K562 (cell line): Measurements from ENCODE around the gene SGMS1. TPM values are rescaled to one million over a fixed set of nuclear protein-coding genes. Genes with fewer than 3 reads are reported as not detected.
A peak's percentile ranks its signal among the peaks of the same experiment; 100 is the strongest.

Source experiments
- C11orf30 ChIP-seq: fragments of 450-650 bp; IDR thresholded peaks from 2 replicates; pipeline ENCODE4 v1.6.1; 2016; ENCODE audit warnings: low read depth, mild to moderate bottlenecking
- EWSR1 ChIP-seq: fragments of 450-650 bp; IDR thresholded peaks from 2 replicates; pipeline ENCODE4 v1.6.1; 2018; ENCODE audit warnings: borderline replicate concordance, mild to moderate bottlenecking, low read depth, moderate library complexity; ENCODE audit not compliant: partially characterized antibody
- GATAD2A ChIP-seq: fragments of 450-650 bp; IDR thresholded peaks from 2 replicates; pipeline ENCODE4 v1.6.1; 2017
- KDM2B ChIP-seq: fragments of 250-450 bp; sonication (Bioruptor Pico); IDR thresholded peaks from 2 replicates; pipeline ENCODE4 v1.8.0; 2021; ENCODE audit warnings: mild to moderate bottlenecking, moderate library complexity
- MCM3 ChIP-seq: fragments of 450-650 bp; IDR thresholded peaks from 2 replicates; pipeline ENCODE4 v1.6.1; 2016
- MTA1 ChIP-seq: fragments of 450-650 bp; IDR thresholded peaks from 2 replicates; pipeline ENCODE4 v1.6.1; 2017; ENCODE audit warnings: borderline replicate concordance
- MXI1 ChIP-seq: IDR thresholded peaks from 2 replicates; pipeline ENCODE4 v1.6.1; 2011; ENCODE audit warnings: low read depth, mild to moderate bottlenecking, improper control_type of control experiment, low read length
- NFIX ChIP-seq: fragments of 250-450 bp; sonication (Bioruptor Pico); IDR thresholded peaks from 2 replicates; pipeline ENCODE4 v1.4.0; 2020; ENCODE audit warnings: low read depth, mild to moderate bottlenecking, moderate library complexity
- OTX1 ChIP-seq: fragments of 450-650 bp; formaldehyde crosslinking; IDR thresholded peaks from 2 replicates; pipeline ENCODE4 v1.4.0; 2022; ENCODE audit warnings: mild to moderate bottlenecking
- PCBP2 ChIP-seq: fragments of 200-400 bp; formaldehyde crosslinking; IDR thresholded peaks from 2 replicates; pipeline ENCODE4 v1.6.1; 2018; ENCODE audit warnings: low read length, low read depth, mild to moderate bottlenecking, moderate library complexity; ENCODE audit not compliant: poor library complexity, severe bottlenecking
- PHF20 ChIP-seq: fragments of 450-650 bp; IDR thresholded peaks from 2 replicates; pipeline ENCODE4 v1.6.1; 2018; ENCODE audit not compliant: partially characterized antibody
- PPARD ChIP-seq: fragments of 250-450 bp; sonication (Bioruptor Pico); IDR thresholded peaks from 2 replicates; pipeline ENCODE4 v1.8.0; 2022; ENCODE audit warnings: inconsistent platforms, mild to moderate bottlenecking, moderate library complexity
- ZNF224 ChIP-seq: sonication (generic); formaldehyde crosslinking; IDR thresholded peaks from 2 replicates; pipeline ENCODE4 v1.8.0; 2022; ENCODE audit warnings: mild to moderate bottlenecking, missing genetic modification reagents
- ZNF239 ChIP-seq: fragments of 250-450 bp; sonication (Bioruptor Pico); IDR thresholded peaks from 2 replicates; pipeline ENCODE4 v1.4.0; 2020; ENCODE audit warnings: mild to moderate bottlenecking
- ZNF445 ChIP-seq: fragments of 250-450 bp; sonication (Bioruptor Pico); IDR thresholded peaks from 2 replicates; pipeline ENCODE4 v1.4.0; 2020; ENCODE audit warnings: low read depth, mild to moderate bottlenecking, moderate library complexity
- ZNF778 ChIP-seq: fragments of 450-650 bp; formaldehyde crosslinking; IDR thresholded peaks from 2 replicates; pipeline ENCODE4 v1.4.0; 2020; ENCODE audit warnings: mild to moderate bottlenecking, moderate library complexity
- polyA plus RNA-seq, 8 experiments: library from polyadenylated mRNA; depleted of rRNA in 4 of 8; stranded (reverse) in 5 of 8; unstranded in 3 of 8; fragments of >200 nt; fragmentation: Nextera tagmentation in 2 of 8; fragmentation: Illumina TruSeq in 1 of 8; extraction: Ambion mirVana in 2 of 8; extraction: Trizol in 1 of 8; gene quantifications; 2 replicates each; pipeline versions ENCODE4 v1.2.1 to v1.2.3, GENCODE V29; 2011 to 2014; ENCODE audit warnings: inconsistent platforms in 1 of 8, missing spikeins in 1 of 8
- total RNA-seq, 7 experiments: library from RNA; depleted of rRNA in 6 of 7; stranded (reverse); fragments of >200 nt in 6 of 7; fragmentation: Illumina TruSeq in 2 of 7; extraction: Trizol in 2 of 7; gene quantifications; 2 replicates each; pipeline versions ENCODE4 v1.2.1 to v1.2.3, GENCODE V29; 2011 to 2021; ENCODE audit warnings: low replicate concordance in 1 of 7
- TF ChIP-seq, protein P1 (sequence below): fragments of 450-650 bp; formaldehyde crosslinking; IDR thresholded peaks from 2 replicates; pipeline ENCODE4 v1.4.0; 2020; ENCODE audit warnings: mild to moderate bottlenecking
- TF ChIP-seq, protein P2 (sequence below): fragments of 250-450 bp; sonication (Bioruptor Pico); IDR thresholded peaks from 2 replicates; pipeline ENCODE4 v1.8.0; 2022; ENCODE audit warnings: moderate library complexity, mild to moderate bottlenecking, inconsistent platforms
- TF ChIP-seq, protein P3 (sequence below): fragments of 450-650 bp; IDR thresholded peaks from 2 replicates; pipeline ENCODE4 v1.7.1; 2018; ENCODE audit warnings: mild to moderate bottlenecking, low read depth; ENCODE audit not compliant: partially characterized antibody
- TF ChIP-seq, protein P4 (sequence below): sonication (generic); formaldehyde crosslinking; IDR thresholded peaks from 2 replicates; pipeline ENCODE4 v1.8.0; 2022; ENCODE audit warnings: missing genetic modification reagents, mild to moderate bottlenecking, borderline replicate concordance
- TF ChIP-seq, protein P5 (sequence below): sonication (generic); formaldehyde crosslinking; IDR thresholded peaks from 2 replicates; pipeline ENCODE4 v1.8.1; 2022; ENCODE audit warnings: missing genetic modification reagents

Gene SGMS1
- total and polyA plus RNA-seq, 9 of the 15 experiments (the other 6 are each of a cell fraction or from before 2014, with no cell fraction given) = 22.6 to 232 (median 82.2) TPM

DNA sequence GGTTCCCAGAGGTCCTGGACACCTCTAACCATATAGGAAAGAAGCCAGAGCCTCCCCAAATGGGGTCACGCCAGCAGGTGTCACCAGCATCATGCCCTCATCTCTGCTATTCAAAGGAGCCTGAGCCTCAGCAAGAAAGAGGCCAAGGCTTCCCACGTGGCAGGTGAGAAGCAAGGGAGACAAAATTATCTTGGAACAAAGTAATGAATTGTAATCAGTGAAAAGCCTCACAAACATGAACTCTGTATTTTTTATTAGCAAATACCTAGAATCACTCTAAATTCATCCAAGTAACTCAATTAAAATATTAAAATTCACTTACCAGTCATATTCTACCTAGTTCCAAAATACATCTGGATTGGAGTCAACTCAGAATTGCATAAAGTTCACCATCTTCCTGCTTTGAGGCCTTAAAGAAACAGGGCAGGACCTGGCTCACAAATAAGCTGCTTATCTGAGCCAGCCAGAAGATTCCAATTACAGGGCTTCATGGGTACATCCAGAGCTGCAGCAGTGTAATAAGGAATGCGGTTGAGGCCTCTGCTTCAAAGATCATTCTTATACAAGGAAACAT, 68.7 kb downstream of the SGMS1 start (continued):
- TF ChIP-seq, protein P1, sequence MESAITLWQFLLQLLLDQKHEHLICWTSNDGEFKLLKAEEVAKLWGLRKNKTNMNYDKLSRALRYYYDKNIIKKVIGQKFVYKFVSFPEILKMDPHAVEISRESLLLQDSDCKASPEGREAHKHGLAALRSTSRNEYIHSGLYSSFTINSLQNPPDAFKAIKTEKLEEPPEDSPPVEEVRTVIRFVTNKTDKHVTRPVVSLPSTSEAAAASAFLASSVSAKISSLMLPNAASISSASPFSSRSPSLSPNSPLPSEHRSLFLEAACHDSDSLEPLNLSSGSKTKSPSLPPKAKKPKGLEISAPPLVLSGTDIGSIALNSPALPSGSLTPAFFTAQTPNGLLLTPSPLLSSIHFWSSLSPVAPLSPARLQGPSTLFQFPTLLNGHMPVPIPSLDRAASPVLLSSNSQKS = no peak
- TF ChIP-seq ZNF445 (CRISPR knock-in tag) (no peak), ZNF239 (CRISPR knock-in tag) (no peak), GATAD2A (0 out of 2 replicates have a peak, but pooled peaks have one; percentile 26), EWSR1 (no peak), MXI1 (no peak), MCM3 (no peak), C11orf30 (no peak), OTX1 (no peak), NFIX (CRISPR knock-in tag) (no peak), MTA1 (no peak), PPARD (CRISPR knock-in tag) (no peak), KDM2B (CRISPR knock-in tag) (no peak), ZNF224 (CRISPR knock-in tag) (no peak), ZNF778 (CRISPR knock-in tag) (no peak), PHF20 (no peak), PCBP2 (no peak)
- TF ChIP-seq, protein P2, sequence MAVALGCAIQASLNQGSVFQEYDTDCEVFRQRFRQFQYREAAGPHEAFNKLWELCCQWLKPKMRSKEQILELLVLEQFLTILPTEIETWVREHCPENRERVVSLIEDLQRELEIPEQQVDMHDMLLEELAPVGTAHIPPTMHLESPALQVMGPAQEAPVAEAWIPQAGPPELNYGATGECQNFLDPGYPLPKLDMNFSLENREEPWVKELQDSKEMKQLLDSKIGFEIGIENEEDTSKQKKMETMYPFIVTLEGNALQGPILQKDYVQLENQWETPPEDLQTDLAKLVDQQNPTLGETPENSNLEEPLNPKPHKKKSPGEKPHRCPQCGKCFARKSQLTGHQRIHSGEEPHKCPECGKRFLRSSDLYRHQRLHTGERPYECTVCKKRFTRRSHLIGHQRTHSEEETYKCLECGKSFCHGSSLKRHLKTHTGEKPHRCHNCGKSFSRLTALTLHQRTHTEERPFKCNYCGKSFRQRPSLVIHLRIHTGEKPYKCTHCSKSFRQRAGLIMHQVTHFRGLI (CRISPR knock-in tag) = no peak
- TF ChIP-seq, protein P3, sequence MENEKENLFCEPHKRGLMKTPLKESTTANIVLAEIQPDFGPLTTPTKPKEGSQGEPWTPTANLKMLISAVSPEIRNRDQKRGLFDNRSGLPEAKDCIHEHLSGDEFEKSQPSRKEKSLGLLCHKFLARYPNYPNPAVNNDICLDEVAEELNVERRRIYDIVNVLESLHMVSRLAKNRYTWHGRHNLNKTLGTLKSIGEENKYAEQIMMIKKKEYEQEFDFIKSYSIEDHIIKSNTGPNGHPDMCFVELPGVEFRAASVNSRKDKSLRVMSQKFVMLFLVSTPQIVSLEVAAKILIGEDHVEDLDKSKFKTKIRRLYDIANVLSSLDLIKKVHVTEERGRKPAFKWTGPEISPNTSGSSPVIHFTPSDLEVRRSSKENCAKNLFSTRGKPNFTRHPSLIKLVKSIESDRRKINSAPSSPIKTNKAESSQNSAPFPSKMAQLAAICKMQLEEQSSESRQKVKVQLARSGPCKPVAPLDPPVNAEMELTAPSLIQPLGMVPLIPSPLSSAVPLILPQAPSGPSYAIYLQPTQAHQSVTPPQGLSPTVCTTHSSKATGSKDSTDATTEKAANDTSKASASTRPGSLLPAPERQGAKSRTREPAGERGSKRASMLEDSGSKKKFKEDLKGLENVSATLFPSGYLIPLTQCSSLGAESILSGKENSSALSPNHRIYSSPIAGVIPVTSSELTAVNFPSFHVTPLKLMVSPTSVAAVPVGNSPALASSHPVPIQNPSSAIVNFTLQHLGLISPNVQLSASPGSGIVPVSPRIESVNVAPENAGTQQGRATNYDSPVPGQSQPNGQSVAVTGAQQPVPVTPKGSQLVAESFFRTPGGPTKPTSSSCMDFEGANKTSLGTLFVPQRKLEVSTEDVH = peak; percentile 17
- TF ChIP-seq, protein P4, sequence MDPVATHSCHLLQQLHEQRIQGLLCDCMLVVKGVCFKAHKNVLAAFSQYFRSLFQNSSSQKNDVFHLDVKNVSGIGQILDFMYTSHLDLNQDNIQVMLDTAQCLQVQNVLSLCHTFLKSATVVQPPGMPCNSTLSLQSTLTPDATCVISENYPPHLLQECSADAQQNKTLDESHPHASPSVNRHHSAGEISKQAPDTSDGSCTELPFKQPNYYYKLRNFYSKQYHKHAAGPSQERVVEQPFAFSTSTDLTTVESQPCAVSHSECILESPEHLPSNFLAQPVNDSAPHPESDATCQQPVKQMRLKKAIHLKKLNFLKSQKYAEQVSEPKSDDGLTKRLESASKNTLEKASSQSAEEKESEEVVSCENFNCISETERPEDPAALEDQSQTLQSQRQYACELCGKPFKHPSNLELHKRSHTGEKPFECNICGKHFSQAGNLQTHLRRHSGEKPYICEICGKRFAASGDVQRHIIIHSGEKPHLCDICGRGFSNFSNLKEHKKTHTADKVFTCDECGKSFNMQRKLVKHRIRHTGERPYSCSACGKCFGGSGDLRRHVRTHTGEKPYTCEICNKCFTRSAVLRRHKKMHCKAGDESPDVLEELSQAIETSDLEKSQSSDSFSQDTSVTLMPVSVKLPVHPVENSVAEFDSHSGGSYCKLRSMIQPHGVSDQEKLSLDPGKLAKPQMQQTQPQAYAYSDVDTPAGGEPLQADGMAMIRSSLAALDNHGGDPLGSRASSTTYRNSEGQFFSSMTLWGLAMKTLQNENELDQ = no peak
- TF ChIP-seq, protein P5, sequence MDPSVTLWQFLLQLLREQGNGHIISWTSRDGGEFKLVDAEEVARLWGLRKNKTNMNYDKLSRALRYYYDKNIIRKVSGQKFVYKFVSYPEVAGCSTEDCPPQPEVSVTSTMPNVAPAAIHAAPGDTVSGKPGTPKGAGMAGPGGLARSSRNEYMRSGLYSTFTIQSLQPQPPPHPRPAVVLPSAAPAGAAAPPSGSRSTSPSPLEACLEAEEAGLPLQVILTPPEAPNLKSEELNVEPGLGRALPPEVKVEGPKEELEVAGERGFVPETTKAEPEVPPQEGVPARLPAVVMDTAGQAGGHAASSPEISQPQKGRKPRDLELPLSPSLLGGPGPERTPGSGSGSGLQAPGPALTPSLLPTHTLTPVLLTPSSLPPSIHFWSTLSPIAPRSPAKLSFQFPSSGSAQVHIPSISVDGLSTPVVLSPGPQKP = no peak
